Liver (tissue), 9 donors: Measurements from ENCODE around the gene VTCN1. TPM values are rescaled to one million over a fixed set of nuclear protein-coding genes. Genes with fewer than 3 reads are reported as not detected.
"Not testable (repeated sequence)": the region's sequence is repeated elsewhere in the genome, so short reads cannot be mapped to it uniquely, and the experiment has no call there.

ENCODE experiments used
- DNase-seq: peaks from one replicate; pipeline ENCODE4 v3.0.0-alpha.2; 2017; ENCODE audit warnings: low spot score
- H3K27ac ChIP-seq, 2 donors: one replicate each; pipeline ENCODE4 v1.7.0; 2013; ENCODE audit warnings: inconsistent platforms in 2 of 2, low read length in 2 of 2, control low read depth in 1 of 2, low read depth in 1 of 2, mild to moderate bottlenecking in 1 of 2
- H3K27me3 ChIP-seq, 4 donors: one replicate each; pipeline versions ENCODE4 v1.6.1 to v1.7.0; 2013; ENCODE audit warnings: low read length in 3 of 4, inconsistent platforms in 1 of 4, mild to moderate bottlenecking in 1 of 4, moderate library complexity in 1 of 4; ENCODE audit not compliant: control insufficient read depth in 4 of 4, insufficient read depth in 4 of 4
- H3K36me3 ChIP-seq, 4 donors: one replicate each; pipeline versions ENCODE4 v1.6.1 to v1.7.0; 2013; ENCODE audit warnings: low read length in 3 of 4, mild to moderate bottlenecking in 3 of 4, low read depth in 1 of 4, moderate library complexity in 1 of 4; ENCODE audit not compliant: control insufficient read depth in 4 of 4, insufficient read depth in 3 of 4
- H3K4me1 ChIP-seq, 4 donors: one replicate each; pipeline versions ENCODE4 v1.6.1 to v1.7.0; 2013; ENCODE audit warnings: low read length in 3 of 4, mild to moderate bottlenecking in 3 of 4, moderate library complexity in 1 of 4; ENCODE audit not compliant: control insufficient read depth in 4 of 4, insufficient read depth in 4 of 4
- H3K4me3 ChIP-seq, 3 donors: one replicate each; pipeline versions ENCODE4 v1.6.1 to v1.7.0; 2013; ENCODE audit warnings: low read length in 3 of 3, control low read depth in 1 of 3, low read depth in 1 of 3, mild to moderate bottlenecking in 1 of 3
- H3K9ac ChIP-seq, 2 donors: one replicate each; pipeline ENCODE4 v1.7.0; 2013; ENCODE audit warnings: low read length in 2 of 2, mild to moderate bottlenecking in 2 of 2, moderate library complexity in 2 of 2, control low read depth in 1 of 2, low read depth in 1 of 2
- H3K9me3 ChIP-seq, 4 donors: one replicate each; pipeline versions ENCODE4 v1.6.1 to v1.7.0; 2013; ENCODE audit warnings: low read length in 3 of 4; ENCODE audit not compliant: control insufficient read depth in 4 of 4
- EGR1 ChIP-seq, 2 donors: IDR thresholded peaks; 2 replicates each; pipeline ENCODE4 v1.6.1; 2016 to 2018; ENCODE audit warnings: antibody characterized with exemption in 2 of 2, low read depth in 2 of 2
- FOXA1 ChIP-seq: IDR thresholded peaks from 2 replicates; pipeline ENCODE4 v1.6.1; 2016; ENCODE audit warnings: antibody characterized with exemption
- FOXA2 ChIP-seq: IDR thresholded peaks from 2 replicates; pipeline ENCODE4 v1.6.1; 2016; ENCODE audit warnings: antibody characterized with exemption
- GABPA ChIP-seq, 2 donors: IDR thresholded peaks in 1 of 2; conservative IDR thresholded peaks in 1 of 2; 2 replicates each; pipeline ENCODE4 v1.6.1; 2016; ENCODE audit warnings: antibody characterized with exemption in 2 of 2, mild to moderate bottlenecking in 1 of 2, moderate library complexity in 1 of 2
- HNF4A ChIP-seq, 2 donors: conservative IDR thresholded peaks; 2 replicates each; pipeline ENCODE4 v1.6.1; 2016; ENCODE audit warnings: antibody characterized with exemption in 2 of 2, mild to moderate bottlenecking in 2 of 2
- HNF4G ChIP-seq: IDR thresholded peaks from 2 replicates; pipeline ENCODE4 v1.6.1; 2016; ENCODE audit warnings: antibody characterized with exemption
- JUND ChIP-seq, 2 donors: IDR thresholded peaks; 2 replicates each; pipeline ENCODE4 v1.6.1; 2016; ENCODE audit warnings: antibody characterized with exemption in 2 of 2
- NR2F2 ChIP-seq: IDR thresholded peaks from 2 replicates; pipeline ENCODE4 v1.6.1; 2016; ENCODE audit warnings: antibody characterized with exemption
- RAD21 ChIP-seq, 2 donors: IDR thresholded peaks; 2 replicates each; pipeline ENCODE4 v1.6.1; 2016; ENCODE audit warnings: antibody characterized with exemption in 2 of 2, mild to moderate bottlenecking in 2 of 2
- RXRA ChIP-seq, 2 donors: IDR thresholded peaks; 2 replicates each; pipeline ENCODE4 v1.6.1; 2017 to 2018; ENCODE audit warnings: antibody characterized with exemption in 2 of 2, mild to moderate bottlenecking in 1 of 2
- TAF1 ChIP-seq: conservative IDR thresholded peaks from 2 replicates; pipeline ENCODE4 v1.6.1; 2016; ENCODE audit warnings: antibody characterized with exemption, mild to moderate bottlenecking
- YY1 ChIP-seq: IDR thresholded peaks from 2 replicates; pipeline ENCODE4 v1.6.1; 2016; ENCODE audit warnings: antibody characterized with exemption, mild to moderate bottlenecking
- WGBS: extraction: QIAGEN DNeasy Blood & Tissue Kit; methylation state at CpG from one replicate; pipeline ENCODE4 v1.1.7; 2013; 5-methylcytosine and 5-hydroxymethylcytosine counted together
- polyA plus RNA-seq, 2 donors: library from polyadenylated mRNA; stranded (reverse) in 1 of 2; unstranded in 1 of 2; fragments of 200-250 nt in 1 of 2; fragments of >200 nt in 1 of 2; fragmentation: Nextera tagmentation in 1 of 2; extraction: Ambion mirVana in 1 of 2; gene quantifications; one replicate each; pipeline versions ENCODE4 v1.2.1 to v1.2.3, GENCODE V29; 2013 to 2015
- total RNA-seq, 2 donors: library from RNA; depleted of rRNA; stranded (reverse); fragments of >200 nt; gene quantifications; one replicate each; pipeline ENCODE4 v1.2.3, GENCODE V29; 2014
- TF ChIP-seq, protein P1 (sequence below): IDR thresholded peaks from 2 replicates; pipeline ENCODE4 v1.6.1; 2016; ENCODE audit warnings: antibody characterized with exemption
- TF ChIP-seq, protein P2 (sequence below): IDR thresholded peaks from 2 replicates; pipeline ENCODE4 v1.6.1; 2016; ENCODE audit warnings: antibody characterized with exemption, mild to moderate bottlenecking
- TF ChIP-seq, protein P3 (sequence below): IDR thresholded peaks from 2 replicates; pipeline ENCODE4 v1.6.1; 2016; ENCODE audit warnings: antibody characterized with exemption
- donor health status: healthy.
- donor health status: healthy.
- donor health status: healthy.
- donor health status: healthy.
- donor health status: healthy.

VTCN1 gene
- total and polyA plus RNA-seq, 4 donors = 0.28 to 1.0 (median 0.45) TPM

DNA sequence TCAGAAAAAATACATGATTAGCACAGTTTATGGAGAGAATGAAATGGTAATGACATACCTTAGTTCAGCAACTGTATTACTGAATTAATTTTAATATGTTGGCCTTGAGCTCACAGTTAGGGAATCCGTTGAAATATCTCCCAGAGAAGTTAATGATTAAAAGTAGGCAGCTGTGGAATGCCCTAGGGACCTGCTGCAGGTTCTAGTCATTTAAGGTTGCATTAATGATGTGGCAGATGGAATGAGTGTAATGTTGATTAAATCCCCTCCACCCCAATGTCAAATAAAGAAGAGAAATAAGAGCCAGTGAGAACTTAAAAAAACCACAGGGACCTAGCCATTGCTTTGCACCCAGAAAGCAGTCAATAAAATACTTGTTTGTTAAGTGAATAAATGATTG, 48.8 kb downstream of the VTCN1 start (continued):
- TF ChIP-seq, protein P1, sequence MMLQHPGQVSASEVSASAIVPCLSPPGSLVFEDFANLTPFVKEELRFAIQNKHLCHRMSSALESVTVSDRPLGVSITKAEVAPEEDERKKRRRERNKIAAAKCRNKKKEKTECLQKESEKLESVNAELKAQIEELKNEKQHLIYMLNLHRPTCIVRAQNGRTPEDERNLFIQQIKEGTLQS = no peak
- TF ChIP-seq YY1 (no peak), TAF1 (no peak)

DNA sequence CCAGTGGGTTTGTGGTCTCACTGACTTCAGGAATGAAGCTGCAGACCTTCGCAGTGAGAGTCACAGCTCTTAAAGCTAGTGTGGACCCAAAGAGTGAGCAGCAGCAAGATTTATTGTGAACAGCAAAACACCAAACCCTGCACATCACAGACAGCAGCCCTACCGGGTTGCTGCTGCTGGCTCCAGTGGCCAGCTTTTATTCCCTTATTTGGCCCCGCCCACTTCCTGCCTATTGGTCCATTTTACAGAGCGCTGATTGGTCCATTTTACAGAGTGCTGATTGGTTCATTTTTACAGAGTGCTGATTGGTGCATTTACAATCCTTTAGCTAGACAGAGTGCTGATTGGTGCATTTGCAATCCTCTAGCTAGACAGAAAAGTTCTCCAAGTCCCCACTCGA, 59.4 kb downstream of the VTCN1 start:
- WGBS = 86% methylated on average over 5 of the region's 5 CpGs
- not testable (repeated sequence) for H3K9me3 ChIP-seq, H3K4me3 ChIP-seq

DNA sequence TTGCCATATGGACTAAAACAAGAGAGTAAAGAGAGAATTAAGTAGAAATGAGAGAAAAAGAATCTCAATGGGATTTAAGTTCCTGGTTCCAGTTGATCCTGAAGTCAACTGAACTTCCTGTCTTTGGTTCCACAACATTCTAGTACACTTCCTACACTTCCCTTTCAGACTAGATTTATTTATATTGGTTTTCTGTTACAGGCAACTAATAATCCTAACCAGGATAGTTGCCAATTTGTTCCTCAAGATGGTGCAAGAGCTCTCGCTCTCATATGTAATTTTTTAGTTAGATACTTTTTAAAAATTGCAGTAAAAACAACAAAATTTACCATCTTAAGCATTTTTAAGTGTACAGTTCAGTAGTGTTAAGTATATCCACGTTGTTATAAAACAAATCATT, 60.4 kb downstream of the VTCN1 start:
- no peak overlapping the region for H3K4me3 ChIP-seq
- no peak overlapping the region for H3K27ac ChIP-seq
- TF ChIP-seq HNF4G (no peak), RAD21 (IDR thresholded peaks at IDR 0.05) (no peak), FOXA1 (no peak), RXRA (IDR thresholded peaks at IDR 0.05) (no peak), NR2F2 (no peak), YY1 (no peak), HNF4A (conservative IDR thresholded peaks at IDR 0.05) (no peak), FOXA2 (no peak), TAF1 (no peak), EGR1 (IDR thresholded peaks at IDR 0.05; ENCODE audit: low read depth in 2 of 2) (no peak), JUND (IDR thresholded peaks at IDR 0.05) (no peak)
- TF ChIP-seq, protein P2, sequence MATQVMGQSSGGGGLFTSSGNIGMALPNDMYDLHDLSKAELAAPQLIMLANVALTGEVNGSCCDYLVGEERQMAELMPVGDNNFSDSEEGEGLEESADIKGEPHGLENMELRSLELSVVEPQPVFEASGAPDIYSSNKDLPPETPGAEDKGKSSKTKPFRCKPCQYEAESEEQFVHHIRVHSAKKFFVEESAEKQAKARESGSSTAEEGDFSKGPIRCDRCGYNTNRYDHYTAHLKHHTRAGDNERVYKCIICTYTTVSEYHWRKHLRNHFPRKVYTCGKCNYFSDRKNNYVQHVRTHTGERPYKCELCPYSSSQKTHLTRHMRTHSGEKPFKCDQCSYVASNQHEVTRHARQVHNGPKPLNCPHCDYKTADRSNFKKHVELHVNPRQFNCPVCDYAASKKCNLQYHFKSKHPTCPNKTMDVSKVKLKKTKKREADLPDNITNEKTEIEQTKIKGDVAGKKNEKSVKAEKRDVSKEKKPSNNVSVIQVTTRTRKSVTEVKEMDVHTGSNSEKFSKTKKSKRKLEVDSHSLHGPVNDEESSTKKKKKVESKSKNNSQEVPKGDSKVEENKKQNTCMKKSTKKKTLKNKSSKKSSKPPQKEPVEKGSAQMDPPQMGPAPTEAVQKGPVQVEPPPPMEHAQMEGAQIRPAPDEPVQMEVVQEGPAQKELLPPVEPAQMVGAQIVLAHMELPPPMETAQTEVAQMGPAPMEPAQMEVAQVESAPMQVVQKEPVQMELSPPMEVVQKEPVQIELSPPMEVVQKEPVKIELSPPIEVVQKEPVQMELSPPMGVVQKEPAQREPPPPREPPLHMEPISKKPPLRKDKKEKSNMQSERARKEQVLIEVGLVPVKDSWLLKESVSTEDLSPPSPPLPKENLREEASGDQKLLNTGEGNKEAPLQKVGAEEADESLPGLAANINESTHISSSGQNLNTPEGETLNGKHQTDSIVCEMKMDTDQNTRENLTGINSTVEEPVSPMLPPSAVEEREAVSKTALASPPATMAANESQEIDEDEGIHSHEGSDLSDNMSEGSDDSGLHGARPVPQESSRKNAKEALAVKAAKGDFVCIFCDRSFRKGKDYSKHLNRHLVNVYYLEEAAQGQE = no peak
- H3K27me3 ChIP-seq = no peaks in the 10 kb centered on the region
- H3K36me3 ChIP-seq = no peaks in the 10 kb centered on the region
- H3K9ac ChIP-seq = no peak overlapping the region
- H3K4me1 ChIP-seq = no peaks in the 10 kb centered on the region
- 77% methylated on average over 2 of the region's 2 CpGs for WGBS
- no peak for DNase-seq
- H3K9me3 ChIP-seq = no peaks in the 10 kb centered on the region

More for the DNA sequence above, 59.4 kb downstream of the VTCN1 start:
- not testable (repeated sequence) for H3K36me3 ChIP-seq, H3K4me1 ChIP-seq, H3K27ac ChIP-seq, H3K27me3 ChIP-seq, H3K9ac ChIP-seq, DNase-seq

DNA sequence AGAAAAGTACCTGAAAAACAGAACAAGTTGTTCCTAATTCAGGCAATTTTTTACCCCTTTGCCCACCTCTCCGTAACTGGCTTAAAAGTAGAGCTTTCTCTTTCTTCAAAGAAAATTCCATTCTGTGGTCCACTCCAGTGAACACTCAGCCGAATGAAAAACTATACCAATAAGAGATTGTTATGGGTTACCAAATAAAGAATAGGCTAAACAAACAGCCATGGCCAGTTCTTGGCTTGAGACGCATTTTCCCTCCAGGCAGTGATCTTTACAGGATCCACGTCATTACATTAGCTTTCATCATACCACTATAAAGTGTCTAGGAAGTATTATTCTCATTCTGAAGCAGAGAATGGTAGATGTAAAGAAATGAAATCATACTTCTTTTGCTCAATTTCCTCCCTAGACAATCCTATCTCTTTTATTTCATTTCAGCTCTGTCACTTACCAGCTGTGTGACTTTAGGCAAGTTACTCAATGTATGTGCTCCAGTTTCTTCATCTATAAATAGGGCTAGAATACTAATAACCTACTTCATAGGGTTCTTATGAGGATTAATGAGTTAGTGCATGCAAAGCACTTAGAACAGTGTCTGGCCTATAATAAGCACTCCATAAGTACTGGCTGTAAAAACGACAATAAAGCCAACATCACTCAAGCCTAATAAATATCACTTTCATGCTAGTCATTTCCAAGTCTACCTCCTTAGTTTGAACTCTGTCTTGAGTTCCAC, 62.7 kb downstream of the VTCN1 start:
- Histone ChIP-seq H3K27ac (no peak overlapping the region), H3K4me1 (no peaks in the 10 kb centered on the region), H3K4me3 (no peak overlapping the region), H3K27me3 (no peaks in the 10 kb centered on the region), H3K9ac (no peak overlapping the region), H3K36me3 (no peaks in the 10 kb centered on the region), H3K9me3 (no peaks in the 10 kb centered on the region)
- DNase-seq = no peak
- WGBS = 74% methylated on average over 5 of the region's 5 CpGs
- TF ChIP-seq, protein P2 = no peak
- TF ChIP-seq HNF4A (conservative IDR thresholded peaks at IDR 0.05) (no peak), JUND (IDR thresholded peaks at IDR 0.05) (no peak), GABPA (IDR thresholded peaks at IDR 0.05 in 1 of 2, conservative IDR thresholded peaks at IDR 0.05 in 1 of 2) (no peak), FOXA1 (no peak), RAD21 (IDR thresholded peaks at IDR 0.05) (no peak), NR2F2 (no peak), HNF4G (no peak), YY1 (no peak), EGR1 (IDR thresholded peaks at IDR 0.05; ENCODE audit: low read depth in 2 of 2) (no peak), RXRA (IDR thresholded peaks at IDR 0.05) (no peak)
- TF ChIP-seq, protein P1 = no peak
- TF ChIP-seq, protein P3, sequence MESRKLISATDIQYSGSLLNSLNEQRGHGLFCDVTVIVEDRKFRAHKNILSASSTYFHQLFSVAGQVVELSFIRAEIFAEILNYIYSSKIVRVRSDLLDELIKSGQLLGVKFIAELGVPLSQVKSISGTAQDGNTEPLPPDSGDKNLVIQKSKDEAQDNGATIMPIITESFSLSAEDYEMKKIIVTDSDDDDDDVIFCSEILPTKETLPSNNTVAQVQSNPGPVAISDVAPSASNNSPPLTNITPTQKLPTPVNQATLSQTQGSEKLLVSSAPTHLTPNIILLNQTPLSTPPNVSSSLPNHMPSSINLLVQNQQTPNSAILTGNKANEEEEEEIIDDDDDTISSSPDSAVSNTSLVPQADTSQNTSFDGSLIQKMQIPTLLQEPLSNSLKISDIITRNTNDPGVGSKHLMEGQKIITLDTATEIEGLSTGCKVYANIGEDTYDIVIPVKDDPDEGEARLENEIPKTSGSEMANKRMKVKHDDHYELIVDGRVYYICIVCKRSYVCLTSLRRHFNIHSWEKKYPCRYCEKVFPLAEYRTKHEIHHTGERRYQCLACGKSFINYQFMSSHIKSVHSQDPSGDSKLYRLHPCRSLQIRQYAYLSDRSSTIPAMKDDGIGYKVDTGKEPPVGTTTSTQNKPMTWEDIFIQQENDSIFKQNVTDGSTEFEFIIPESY = no peak
